H1 (cell line): ENCODE data around the gene PCDHGA11. TPM values are rescaled to one million over a fixed set of nuclear protein-coding genes. Genes with fewer than 3 reads are reported as not detected.

Source experiments
- BRCA1 ChIP-seq: IDR thresholded peaks from 2 replicates; pipeline ENCODE4 v1.6.1; 2012; ENCODE audit warnings: low read depth, low read length, improper control_type of control experiment
- CBX5 ChIP-seq: fragments of 300-800, 300-1000 bp; sonication (generic); IDR thresholded peaks from 2 replicates; pipeline ENCODE4 v1.7.1; 2016; ENCODE audit warnings: antibody characterized with exemption, low read length, low read depth
- CREB1 ChIP-seq: IDR thresholded peaks from 2 replicates; pipeline ENCODE4 v1.6.1; 2012; ENCODE audit warnings: inconsistent platforms
- CTBP2 ChIP-seq: IDR thresholded peaks from 2 replicates; pipeline ENCODE4 v1.7.0; 2011; ENCODE audit warnings: borderline replicate concordance, mild to moderate bottlenecking, moderate library complexity, mixed read lengths, low read length; ENCODE audit not compliant: insufficient read depth, insufficient read length
- EZH2 ChIP-seq: fragments of 200-600 bp; sonication (generic); IDR thresholded peaks from 2 replicates; pipeline ENCODE4 v1.7.1; 2012; ENCODE audit warnings: low read depth, mild to moderate bottlenecking, moderate library complexity, low read length, inconsistent platforms; ENCODE audit not compliant: severe bottlenecking
- GABPA ChIP-seq: IDR thresholded peaks from 2 replicates; pipeline ENCODE4 v1.6.1; 2011; ENCODE audit warnings: mild to moderate bottlenecking, low read length, moderate library complexity, borderline replicate concordance; ENCODE audit not compliant: insufficient read depth
- HDAC2 ChIP-seq, 2 experiments: fragments of 300-600 bp in 1 of 2; sonication (generic) in 1 of 2; IDR thresholded peaks; 2 replicates each; pipeline ENCODE4 v1.6.1; 2011 to 2012; ENCODE audit warnings: low read depth in 2 of 2, low read length in 2 of 2, mild to moderate bottlenecking in 2 of 2, moderate library complexity in 2 of 2, borderline replicate concordance in 1 of 2, inconsistent platforms in 1 of 2
- KDM4A ChIP-seq: IDR thresholded peaks from one replicate; pipeline ENCODE4 v1.7.1; 2012; ENCODE audit warnings: low read depth, mild to moderate bottlenecking, moderate library complexity, low read length, inconsistent platforms; ENCODE audit not compliant: severe bottlenecking
- PHF8 ChIP-seq: fragments of 200-600 bp; sonication (generic); conservative IDR thresholded peaks from 2 replicates; pipeline ENCODE4 v1.7.1; 2012; ENCODE audit warnings: low read depth, mild to moderate bottlenecking, inconsistent platforms, low read length, moderate library complexity
- POLR2AphosphoS5 ChIP-seq: IDR thresholded peaks from 2 replicates; pipeline ENCODE4 v1.6.1; 2011; ENCODE audit warnings: low read depth, low read length
- RAD21 ChIP-seq, 2 experiments: IDR thresholded peaks in 1 of 2; conservative IDR thresholded peaks in 1 of 2; 2 replicates each; pipeline ENCODE4 v1.6.1; 2011; ENCODE audit warnings: low read depth in 2 of 2, low read length in 2 of 2, improper control_type of control experiment in 1 of 2, inconsistent platforms in 1 of 2, mild to moderate bottlenecking in 1 of 2, moderate library complexity in 1 of 2
- SIRT6 ChIP-seq: IDR thresholded peaks from one replicate; pipeline ENCODE4 v1.7.1; 2012; ENCODE audit warnings: low read length, inconsistent platforms
- TAF1 ChIP-seq: IDR thresholded peaks from 2 replicates; pipeline ENCODE4 v1.6.1; 2011; ENCODE audit warnings: mild to moderate bottlenecking, low read depth, low read length
- TBP ChIP-seq: IDR thresholded peaks from 2 replicates; pipeline ENCODE4 v1.6.1; 2011; ENCODE audit warnings: low read depth, low read length, improper control_type of control experiment
- TEAD4 ChIP-seq: IDR thresholded peaks from 2 replicates; pipeline ENCODE4 v1.6.1; 2012; ENCODE audit warnings: low read depth, low read length, inconsistent platforms, mixed read lengths
- YY1 ChIP-seq: IDR thresholded peaks from 2 replicates; pipeline ENCODE4 v1.6.1; 2011; ENCODE audit warnings: low read depth, mild to moderate bottlenecking, low read length
- polyA plus RNA-seq, 7 experiments: library from polyadenylated mRNA; depleted of rRNA in 3 of 7; stranded (reverse) in 5 of 7; unstranded in 2 of 7; fragments of >200 nt in 5 of 7; fragments of 200-250 nt in 2 of 7; gene quantifications; 1 replicate in 5 of 7; 2 replicates in 1 of 7; 4 replicates in 1 of 7; pipeline versions ENCODE4 v1.2.1 to v1.2.3, GENCODE V29; 2011 to 2013; ENCODE audit warnings: missing spikeins in 2 of 7, mixed read lengths in 2 of 7
- total RNA-seq: library from RNA; stranded (reverse); fragmentation: NEBNext Ultra II Directional; extraction: Animal tissue kit (Norgen Biotek cat#: 25700); gene quantifications from 2 replicates; pipeline ENCODE4 v1.2.1, GENCODE V29; 2021
- TF ChIP-seq, protein P1 (sequence below), 3 experiments: IDR thresholded peaks; 1 replicate in 2 of 3; 2 replicates in 1 of 3; pipeline versions ENCODE4 v1.5.1 to v1.6.1; 2011; ENCODE audit warnings: low read length in 3 of 3, mild to moderate bottlenecking in 3 of 3, inconsistent platforms in 2 of 3, low read depth in 1 of 3, moderate library complexity in 1 of 3; ENCODE audit not compliant: insufficient read depth in 1 of 3; ENCODE audit errors: control extremely low read depth in 1 of 3

The PCDHGA11 gene
- total and polyA plus RNA-seq, 2 of the 8 experiments (the other 6 are each of a cell fraction or from before 2014, with no cell fraction given) = 2.2 to 8.2 TPM

DNA sequence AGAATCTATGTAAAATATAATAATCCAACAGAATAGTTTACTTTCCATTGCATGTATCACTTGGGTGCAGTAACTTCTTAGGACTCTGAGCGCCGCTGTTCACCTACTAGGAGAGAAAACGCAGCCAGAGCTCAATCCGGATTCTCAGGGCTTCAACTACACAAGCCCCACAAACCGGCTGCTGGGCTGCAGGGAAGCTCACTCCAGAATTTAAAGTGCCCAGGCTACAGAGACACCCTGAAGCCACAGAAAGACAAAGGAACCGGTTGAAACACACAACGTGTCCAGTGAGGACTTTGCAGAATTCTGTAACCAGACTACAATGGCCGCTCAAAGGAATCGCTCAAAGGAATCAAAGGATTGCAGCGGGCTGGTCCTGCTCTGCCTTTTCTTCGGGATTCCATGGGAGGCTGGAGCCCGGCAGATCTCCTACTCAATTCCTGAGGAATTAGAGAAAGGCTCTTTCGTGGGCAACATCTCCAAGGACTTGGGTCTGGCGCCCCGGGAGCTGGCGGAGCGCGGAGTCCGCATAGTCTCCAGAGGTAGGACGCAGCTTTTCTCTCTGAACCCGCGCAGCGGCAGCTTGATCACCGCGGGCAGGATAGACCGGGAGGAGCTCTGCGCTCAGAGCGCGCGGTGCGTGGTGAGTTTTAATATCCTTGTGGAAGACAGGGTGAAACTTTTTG is 7.9 kb upstream of the PCDHGA11 start, which contains the start of gene PCDHGA10 (continued):
- TF ChIP-seq, protein P1, sequence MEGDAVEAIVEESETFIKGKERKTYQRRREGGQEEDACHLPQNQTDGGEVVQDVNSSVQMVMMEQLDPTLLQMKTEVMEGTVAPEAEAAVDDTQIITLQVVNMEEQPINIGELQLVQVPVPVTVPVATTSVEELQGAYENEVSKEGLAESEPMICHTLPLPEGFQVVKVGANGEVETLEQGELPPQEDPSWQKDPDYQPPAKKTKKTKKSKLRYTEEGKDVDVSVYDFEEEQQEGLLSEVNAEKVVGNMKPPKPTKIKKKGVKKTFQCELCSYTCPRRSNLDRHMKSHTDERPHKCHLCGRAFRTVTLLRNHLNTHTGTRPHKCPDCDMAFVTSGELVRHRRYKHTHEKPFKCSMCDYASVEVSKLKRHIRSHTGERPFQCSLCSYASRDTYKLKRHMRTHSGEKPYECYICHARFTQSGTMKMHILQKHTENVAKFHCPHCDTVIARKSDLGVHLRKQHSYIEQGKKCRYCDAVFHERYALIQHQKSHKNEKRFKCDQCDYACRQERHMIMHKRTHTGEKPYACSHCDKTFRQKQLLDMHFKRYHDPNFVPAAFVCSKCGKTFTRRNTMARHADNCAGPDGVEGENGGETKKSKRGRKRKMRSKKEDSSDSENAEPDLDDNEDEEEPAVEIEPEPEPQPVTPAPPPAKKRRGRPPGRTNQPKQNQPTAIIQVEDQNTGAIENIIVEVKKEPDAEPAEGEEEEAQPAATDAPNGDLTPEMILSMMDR (IDR thresholded peaks at IDR 0.05; ENCODE audit: control extremely low read depth in 1 of 3, insufficient read depth in 1 of 3, low read depth in 1 of 3, low read length in 3 of 3) = peak; percentile 35 to 84 (median 74)
- TF ChIP-seq EZH2 = no peak
- TF ChIP-seq RAD21 (IDR thresholded peaks at IDR 0.05 in 1 of 2, conservative IDR thresholded peaks at IDR 0.05 in 1 of 2; ENCODE audit: low read depth in 2 of 2, low read length in 2 of 2) = peak; percentile 84
- 0 out of 2 replicates have a peak, but pooled peaks have one; percentile 57 for TF ChIP-seq YY1
- TF ChIP-seq BRCA1 = no peak
- no peak for TF ChIP-seq POLR2AphosphoS5
- peak; percentile 93 for TF ChIP-seq KDM4A
- TF ChIP-seq CTBP2 = no peak
- 0 out of 2 replicates have a peak, but pooled peaks have one; percentile 24 for TF ChIP-seq TAF1
- no peak for TF ChIP-seq SIRT6
- no peak for TF ChIP-seq GABPA
- TF ChIP-seq CREB1 = no peak
- TF ChIP-seq CBX5 = no peak
- TF ChIP-seq HDAC2 (IDR thresholded peaks at IDR 0.05; ENCODE audit: borderline replicate concordance in 1 of 2, low read depth in 2 of 2, low read length in 2 of 2) = no peak
- TF ChIP-seq TEAD4 = no peak
- peak; percentile 35; the same call in 1 of the 2 replicates for TF ChIP-seq PHF8
- peak; percentile 29; the same call in 1 of the 2 replicates for TF ChIP-seq TBP
